ENCODE results near the gene URB1. TPM values are rescaled to one million over a fixed set of nuclear protein-coding genes. Genes with fewer than 3 reads are reported as not detected.

The URB1 gene
- total RNA-seq, 1 experiment from 2014 or later, result 18.1 TPM

DNA sequence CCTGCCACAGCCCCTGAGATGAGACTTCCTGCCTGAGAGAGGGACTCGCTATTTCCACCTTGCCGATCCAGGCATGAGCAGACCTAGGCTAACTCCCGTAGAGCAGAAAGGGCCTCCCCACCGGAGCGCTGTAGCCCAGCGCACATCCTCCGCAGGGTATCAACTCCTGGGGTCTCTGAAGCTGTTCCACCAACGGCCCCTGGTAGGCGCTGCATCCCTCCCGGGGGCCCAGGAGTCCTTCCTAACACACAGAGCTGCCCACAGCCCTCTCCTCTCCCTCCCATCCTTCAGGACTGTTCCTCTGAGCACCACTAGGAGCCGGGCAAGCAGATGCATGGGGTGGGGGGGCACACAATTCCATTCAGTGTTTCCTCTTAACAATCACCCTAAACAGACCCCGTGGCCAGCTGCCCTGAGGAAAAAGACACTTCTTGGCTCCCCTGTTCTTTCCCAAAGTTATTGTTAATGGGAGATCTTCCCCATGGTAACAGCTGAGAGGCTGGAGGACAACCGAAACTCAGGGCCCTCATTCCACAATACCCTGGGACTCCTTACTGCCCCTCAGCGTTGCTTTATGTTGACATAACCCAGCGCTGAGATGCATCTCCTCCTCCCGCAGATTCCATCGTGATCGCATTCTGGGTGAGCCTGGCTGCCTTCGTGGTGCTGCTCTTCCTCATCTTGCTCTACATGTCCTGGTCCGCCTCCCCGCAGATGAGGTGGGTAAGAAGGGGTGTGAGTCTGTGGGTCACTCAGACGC lies 86.6 kb downstream of the URB1 start:
- no peak overlapping the region for H3K27ac ChIP-seq (ENCODE audit: low read length)
- no peak overlapping the region for H3K4me3 ChIP-seq (ENCODE audit: low read depth in 2 of 2, low read length in 2 of 2)
- BruUV-seq (replicated peaks), result no TSS peak
- H3K36me3 ChIP-seq (ENCODE audit: control insufficient read depth, insufficient read depth, low read length), result no peaks in the 10 kb centered on the region; the same call in 1 of the 2 replicates
- CTCF ChIA-PET, result no interaction called here
- TF ChIP-seq SIN3A (IDR thresholded peaks at IDR 0.05; ENCODE audit: borderline replicate concordance, insufficient read depth, low read depth, low read length) (no peak), POLR2AphosphoS5 (IDR thresholded peaks at IDR 0.05; ENCODE audit: low read depth, low read length) (no peak), TCF7L2 (IDR thresholded peaks at IDR 0.05; ENCODE audit: low read depth, low read length) (no peak)
- TF ChIP-seq, protein P1, sequence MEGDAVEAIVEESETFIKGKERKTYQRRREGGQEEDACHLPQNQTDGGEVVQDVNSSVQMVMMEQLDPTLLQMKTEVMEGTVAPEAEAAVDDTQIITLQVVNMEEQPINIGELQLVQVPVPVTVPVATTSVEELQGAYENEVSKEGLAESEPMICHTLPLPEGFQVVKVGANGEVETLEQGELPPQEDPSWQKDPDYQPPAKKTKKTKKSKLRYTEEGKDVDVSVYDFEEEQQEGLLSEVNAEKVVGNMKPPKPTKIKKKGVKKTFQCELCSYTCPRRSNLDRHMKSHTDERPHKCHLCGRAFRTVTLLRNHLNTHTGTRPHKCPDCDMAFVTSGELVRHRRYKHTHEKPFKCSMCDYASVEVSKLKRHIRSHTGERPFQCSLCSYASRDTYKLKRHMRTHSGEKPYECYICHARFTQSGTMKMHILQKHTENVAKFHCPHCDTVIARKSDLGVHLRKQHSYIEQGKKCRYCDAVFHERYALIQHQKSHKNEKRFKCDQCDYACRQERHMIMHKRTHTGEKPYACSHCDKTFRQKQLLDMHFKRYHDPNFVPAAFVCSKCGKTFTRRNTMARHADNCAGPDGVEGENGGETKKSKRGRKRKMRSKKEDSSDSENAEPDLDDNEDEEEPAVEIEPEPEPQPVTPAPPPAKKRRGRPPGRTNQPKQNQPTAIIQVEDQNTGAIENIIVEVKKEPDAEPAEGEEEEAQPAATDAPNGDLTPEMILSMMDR (IDR thresholded peaks at IDR 0.05), result no peak
- TF ChIP-seq, protein P2, sequence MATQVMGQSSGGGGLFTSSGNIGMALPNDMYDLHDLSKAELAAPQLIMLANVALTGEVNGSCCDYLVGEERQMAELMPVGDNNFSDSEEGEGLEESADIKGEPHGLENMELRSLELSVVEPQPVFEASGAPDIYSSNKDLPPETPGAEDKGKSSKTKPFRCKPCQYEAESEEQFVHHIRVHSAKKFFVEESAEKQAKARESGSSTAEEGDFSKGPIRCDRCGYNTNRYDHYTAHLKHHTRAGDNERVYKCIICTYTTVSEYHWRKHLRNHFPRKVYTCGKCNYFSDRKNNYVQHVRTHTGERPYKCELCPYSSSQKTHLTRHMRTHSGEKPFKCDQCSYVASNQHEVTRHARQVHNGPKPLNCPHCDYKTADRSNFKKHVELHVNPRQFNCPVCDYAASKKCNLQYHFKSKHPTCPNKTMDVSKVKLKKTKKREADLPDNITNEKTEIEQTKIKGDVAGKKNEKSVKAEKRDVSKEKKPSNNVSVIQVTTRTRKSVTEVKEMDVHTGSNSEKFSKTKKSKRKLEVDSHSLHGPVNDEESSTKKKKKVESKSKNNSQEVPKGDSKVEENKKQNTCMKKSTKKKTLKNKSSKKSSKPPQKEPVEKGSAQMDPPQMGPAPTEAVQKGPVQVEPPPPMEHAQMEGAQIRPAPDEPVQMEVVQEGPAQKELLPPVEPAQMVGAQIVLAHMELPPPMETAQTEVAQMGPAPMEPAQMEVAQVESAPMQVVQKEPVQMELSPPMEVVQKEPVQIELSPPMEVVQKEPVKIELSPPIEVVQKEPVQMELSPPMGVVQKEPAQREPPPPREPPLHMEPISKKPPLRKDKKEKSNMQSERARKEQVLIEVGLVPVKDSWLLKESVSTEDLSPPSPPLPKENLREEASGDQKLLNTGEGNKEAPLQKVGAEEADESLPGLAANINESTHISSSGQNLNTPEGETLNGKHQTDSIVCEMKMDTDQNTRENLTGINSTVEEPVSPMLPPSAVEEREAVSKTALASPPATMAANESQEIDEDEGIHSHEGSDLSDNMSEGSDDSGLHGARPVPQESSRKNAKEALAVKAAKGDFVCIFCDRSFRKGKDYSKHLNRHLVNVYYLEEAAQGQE (IDR thresholded peaks at IDR 0.05; ENCODE audit: insufficient read depth in 1 of 2, low read depth in 2 of 2, low read length in 1 of 2), result no peak
- intact Hi-C loops (cut with micrococcal nuclease; ENCODE audit: unreplicated experiment) (no loop called here), in situ Hi-C loops (cut with HindIII; ENCODE audit: low pct_unique_long_range_greater_than_20kb, low sequenced_read_pairs) (no loop called here)
- ATAC-seq (peak; percentile 65; the same call in 1 of the 2 replicates), DNase-seq (ENCODE audit: low read depth, low spot score) (no peak)
- H3K4me1 ChIP-seq (ENCODE audit: control insufficient read depth, insufficient read depth, low read length), result no peaks in the 10 kb centered on the region
- POLR2A ChIA-PET, result no interaction called here
- H3K27me3 ChIP-seq (ENCODE audit: control insufficient read depth, insufficient read depth, low read length), result no peaks in the 10 kb centered on the region
- no peaks in the 10 kb centered on the region for H3K9me3 ChIP-seq (ENCODE audit: control insufficient read depth, insufficient read depth, low read depth, low read length)

DNA sequence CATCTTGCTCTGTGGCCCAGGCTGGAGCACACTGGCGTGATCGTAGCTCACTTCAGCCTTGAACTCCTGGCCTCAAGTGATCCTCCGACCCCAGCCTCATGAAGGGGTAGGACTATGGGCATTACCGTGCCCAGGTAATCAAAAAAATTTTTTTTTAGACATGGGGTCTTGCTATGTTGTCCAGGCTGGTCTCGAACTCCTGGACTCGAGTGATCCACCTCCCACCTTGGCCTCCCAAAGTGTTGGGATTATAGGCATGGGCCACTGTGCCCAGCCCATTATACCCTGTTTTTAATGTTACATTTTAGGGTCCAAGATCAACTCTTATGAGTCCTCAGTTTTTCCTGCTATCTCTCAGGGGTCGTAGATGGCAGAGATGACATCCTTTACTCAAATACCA lies 87.8 kb downstream of the URB1 start:
- Histone ChIP-seq H3K27me3 (ENCODE audit: control insufficient read depth, insufficient read depth, low read length) (no peaks in the 10 kb centered on the region), H3K36me3 (ENCODE audit: control insufficient read depth, insufficient read depth, low read length) (no peaks in the 10 kb centered on the region; the same call in 1 of the 2 replicates), H3K4me3 (ENCODE audit: low read depth in 2 of 2, low read length in 2 of 2) (no peak overlapping the region), H3K9me3 (ENCODE audit: control insufficient read depth, insufficient read depth, low read depth, low read length) (no peaks in the 10 kb centered on the region), H3K27ac (ENCODE audit: low read length) (no peak overlapping the region), H3K4me1 (ENCODE audit: control insufficient read depth, insufficient read depth, low read length) (no peaks in the 10 kb centered on the region)
- ChIA-PET POLR2A (no interaction called here), CTCF (interaction anchor here (0.6 kb wide), 1 partner anchor 296 kb away, joined by 4 read pairs; no protein-coding TSS in a partner anchor)
- in situ Hi-C loops (cut with HindIII; ENCODE audit: low pct_unique_long_range_greater_than_20kb, low sequenced_read_pairs) (no loop called here), intact Hi-C loops (cut with micrococcal nuclease; ENCODE audit: unreplicated experiment) (no loop called here)
- TF ChIP-seq POLR2AphosphoS5 (IDR thresholded peaks at IDR 0.05; ENCODE audit: low read depth, low read length) (no peak), TCF7L2 (IDR thresholded peaks at IDR 0.05; ENCODE audit: low read depth, low read length) (no peak)
- TF ChIP-seq, protein P1 (IDR thresholded peaks at IDR 0.05), result no peak
- ATAC-seq (no peak), DNase-seq (ENCODE audit: low read depth, low spot score) (no peak)
- BruUV-seq (replicated peaks), result no TSS peak
